IMR-90 (cell line): ENCODE results near the gene THRB. TPM values are rescaled to one million over a fixed set of nuclear protein-coding genes. Genes with fewer than 3 reads are reported as not detected.

Experiments
- ATAC-seq: fragments of 200-7000 bp; cut with Tn5 transposase; 2 replicates; pipeline ENCODE4 v1.9.1; 2020; ENCODE audit warnings: low read depth, mild to moderate bottlenecking, moderate library complexity
- BruUV-seq: library from RNA; stranded (reverse); fragments of 400-500 nt; replicated peaks from 2 replicates; lab custom pipeline; 2021; lab: Mats Ljungman, UMichigan
- CTCF ChIA-PET: fragments of 300-600 bp; formaldehyde crosslinking; extraction: SDS; loops from one replicate; lab custom pipeline; 2021; ENCODE audit warnings: antibody characterized with exemption; lab: Yijun Ruan, JAX
- POLR2A ChIA-PET: fragments of 300-600 bp; sonication (Branson Sonifier 250); formaldehyde crosslinking; loops from one replicate; lab custom pipeline; 2022; ENCODE audit warnings: antibody characterized with exemption; ENCODE audit not compliant: unreplicated experiment; lab: Charles Lee
- DNase-seq: peaks from one replicate; pipeline ENCODE4 v3.0.0; 2013
- H2AFZ ChIP-seq: replicated peaks from 2 replicates; pipeline ENCODE3; 2013; ENCODE audit warnings: low read length, mild to moderate bottlenecking; ENCODE audit not compliant: poor library complexity
- H2AK5ac ChIP-seq: 2 replicates; pipeline ENCODE4 v1.6.1; 2013; ENCODE audit warnings: low read depth, low read length, inconsistent platforms
- H2AK9ac ChIP-seq: replicated peaks from 2 replicates; pipeline ENCODE3; 2013; ENCODE audit warnings: mild to moderate bottlenecking, low read depth, low read length, moderate library complexity; ENCODE audit not compliant: poor library complexity
- H2BK120ac ChIP-seq: 2 replicates; pipeline ENCODE4 v1.6.1; 2013; ENCODE audit warnings: low read depth, low read length, inconsistent platforms
- H2BK15ac ChIP-seq: 3 replicates; pipeline ENCODE4 v1.6.1; 2013; ENCODE audit warnings: low read depth, low read length, inconsistent platforms
- H2BK20ac ChIP-seq: 2 replicates; pipeline ENCODE4 v1.6.1; 2013; ENCODE audit warnings: low read depth, mild to moderate bottlenecking, inconsistent platforms, low read length, moderate library complexity
- H2BK5ac ChIP-seq: 2 replicates; pipeline ENCODE4 v1.6.1; 2013; ENCODE audit warnings: mild to moderate bottlenecking, low read depth, low read length, inconsistent platforms; ENCODE audit not compliant: poor library complexity, severe bottlenecking
- H3K14ac ChIP-seq: replicated peaks from 2 replicates; pipeline ENCODE4 v1.6.1; 2013; ENCODE audit warnings: low read depth, low read length, inconsistent platforms
- H3K18ac ChIP-seq: 2 replicates; pipeline ENCODE4 v1.6.1; 2013; ENCODE audit warnings: low read depth, low read length, control low read depth
- H3K23ac ChIP-seq: 2 replicates; pipeline ENCODE4 v1.6.1; 2013; ENCODE audit warnings: low read depth, low read length, inconsistent platforms
- H3K27ac ChIP-seq: 2 replicates; pipeline ENCODE4 v1.5.1; 2013; ENCODE audit warnings: mild to moderate bottlenecking, control low read depth, low read length; ENCODE audit not compliant: insufficient read depth
- H3K27me3 ChIP-seq: 2 replicates; pipeline ENCODE4 v1.6.1; 2013; ENCODE audit warnings: low read length; ENCODE audit not compliant: control insufficient read depth, insufficient read depth
- H3K36me3 ChIP-seq: 2 replicates; pipeline ENCODE4 v1.6.1; 2013; ENCODE audit warnings: low read length, mixed read lengths; ENCODE audit not compliant: control insufficient read depth, insufficient read depth
- H3K4ac ChIP-seq: 2 replicates; pipeline ENCODE4 v1.6.1; 2013; ENCODE audit warnings: low read depth, low read length, inconsistent platforms
- H3K4me1 ChIP-seq: 2 replicates; pipeline ENCODE4 v1.6.1; 2013; ENCODE audit warnings: low read length, mixed read lengths; ENCODE audit not compliant: control insufficient read depth, insufficient read depth
- H3K4me2 ChIP-seq: 2 replicates; pipeline ENCODE4 v1.6.1; 2013; ENCODE audit warnings: low read depth, mild to moderate bottlenecking, control low read depth, low read length, moderate library complexity
- H3K4me3 ChIP-seq: 2 replicates; pipeline ENCODE4 v1.5.1; 2013; ENCODE audit warnings: low read depth, mild to moderate bottlenecking, control low read depth, low read length, moderate library complexity; ENCODE audit not compliant: insufficient read depth
- H3K56ac ChIP-seq: 2 replicates; pipeline ENCODE4 v1.6.1; 2013; ENCODE audit warnings: low read length, inconsistent platforms; ENCODE audit not compliant: insufficient read depth; ENCODE audit errors: extremely low read depth
- H3K79me1 ChIP-seq, 2 experiments: 2 replicates each; pipeline ENCODE4 v1.6.1; 2013; ENCODE audit warnings: low read length in 2 of 2, inconsistent platforms in 1 of 2, low read depth in 1 of 2
- H3K9ac ChIP-seq: 2 replicates; pipeline ENCODE4 v1.6.1; 2013; ENCODE audit warnings: low read depth, low read length, control low read depth
- H3K9me1 ChIP-seq: 2 replicates; pipeline ENCODE4 v1.6.1; 2013; ENCODE audit warnings: low read length, inconsistent platforms; ENCODE audit not compliant: insufficient read depth
- H3K9me3 ChIP-seq: 2 replicates; pipeline ENCODE4 v1.6.1; 2013; ENCODE audit warnings: low read length; ENCODE audit not compliant: control insufficient read depth, insufficient read depth
- H4K20me1 ChIP-seq: 2 replicates; pipeline ENCODE4 v1.6.1; 2013; ENCODE audit warnings: low read length, inconsistent platforms; ENCODE audit not compliant: insufficient read depth
- H4K5ac ChIP-seq: 2 replicates; pipeline ENCODE4 v1.6.1; 2013; ENCODE audit warnings: mild to moderate bottlenecking, low read depth, low read length, control low read depth
- H4K8ac ChIP-seq, 2 experiments: 2 replicates each; pipeline ENCODE4 v1.6.1; 2013; ENCODE audit warnings: low read depth in 2 of 2, low read length in 2 of 2, control low read depth in 1 of 2, inconsistent platforms in 1 of 2
- H4K91ac ChIP-seq: 2 replicates; pipeline ENCODE4 v1.6.1; 2013; ENCODE audit warnings: low read depth, low read length, inconsistent platforms; ENCODE audit not compliant: insufficient read depth
- CTCF ChIP-seq: conservative IDR thresholded peaks from 2 replicates; pipeline ENCODE4 v1.5.1; 2012; ENCODE audit warnings: mild to moderate bottlenecking, low read depth, low read length, improper control_type of control experiment
- RCOR1 ChIP-seq: IDR thresholded peaks from 2 replicates; pipeline ENCODE4 v1.6.1; 2012; ENCODE audit warnings: mild to moderate bottlenecking, low read length, improper control_type of control experiment; ENCODE audit not compliant: insufficient replicate concordance
- SMC3 ChIP-seq: fragments of 150-350 bp; IDR thresholded peaks from 2 replicates; pipeline ENCODE4 v1.6.1; 2016; ENCODE audit warnings: low read depth, mild to moderate bottlenecking, antibody characterized with exemption, low read length, moderate library complexity
- WGBS, 2 experiments: methylation state at CpG; one replicate each; pipeline versions ENCODE4 v1.1.5 to v1.1.7; 2013; ENCODE audit warnings: missing lambda C conversion rate in 2 of 2; ENCODE audit not compliant: insufficient read length in 1 of 2; ENCODE audit errors: extremely low coverage in 2 of 2; 5-methylcytosine and 5-hydroxymethylcytosine counted together
- dilution Hi-C: fragments of 300-500 bp; cut with HindIII; formaldehyde crosslinking; loops from one replicate; pipeline ENCODE4 v1.14.3; 2018; ENCODE audit warnings: low sequenced_read_pairs; ENCODE audit not compliant: unreplicated experiment
- in situ Hi-C: fragments of 300-500 bp; cut with MboI; formaldehyde crosslinking; loops from 3 replicates; pipeline ENCODE4 v1.14.3; 2019; ENCODE audit warnings: low sequenced_read_pairs, inconsistent platforms, mixed read lengths
- intact Hi-C: fragments of 100-400 bp; cut with micrococcal nuclease; formaldehyde crosslinking; loops from 2 replicates; pipeline ENCODE4 v1.10.0; 2022
- polyA plus RNA-seq, 3 experiments: library from polyadenylated mRNA; depleted of rRNA; stranded (reverse); fragments of >200 nt; gene quantifications; 2 replicates each; pipeline ENCODE4 v1.2.3, GENCODE V29; 2012; ENCODE audit warnings: low replicate concordance in 1 of 3
- total RNA-seq: library from RNA; depleted of rRNA; stranded (reverse); fragments of >200 nt; gene quantifications from 2 replicates; pipeline ENCODE4 v1.2.3, GENCODE V29; 2012

Gene THRB
- total and polyA plus RNA-seq, 2 of the 4 experiments (the other 2 are of a cell fraction): under 0.01 TPM; not detected in 1

DNA sequence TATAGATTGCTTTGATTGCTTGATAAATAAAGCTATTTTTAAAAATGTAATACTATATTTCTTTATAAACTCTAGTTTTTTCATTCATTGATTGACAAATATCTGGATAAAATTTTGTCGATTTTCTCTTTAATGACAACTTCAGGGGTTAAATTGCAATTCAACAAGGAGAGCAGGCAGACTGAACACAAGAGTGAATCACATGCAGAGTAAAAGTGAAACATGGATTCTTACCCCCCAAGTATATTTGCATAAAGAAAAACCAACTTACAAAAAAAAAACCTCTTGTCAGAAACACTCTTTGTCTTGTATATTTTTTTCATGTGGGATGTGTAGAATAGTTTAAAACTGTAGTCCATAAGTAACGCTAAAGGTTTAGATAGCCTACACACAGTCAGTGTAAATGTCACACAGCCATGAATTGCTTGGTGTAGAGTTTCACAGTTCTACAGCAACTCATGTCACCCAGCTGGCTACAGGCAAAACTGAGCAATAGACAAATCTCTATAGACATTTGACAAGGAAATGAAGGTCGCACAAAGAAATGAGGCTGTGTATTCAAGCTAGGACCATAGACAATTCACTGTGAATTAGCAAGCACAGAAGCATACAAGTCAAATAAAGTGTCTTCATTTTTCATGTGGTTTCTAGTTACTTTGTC lies 141.6 kb downstream of the THRB start:
- WGBS, 2 experiments: no CpG with 5 or more reads among the region's 3 CpGs
- Histone ChIP-seq H3K23ac (no peak overlapping the region), H3K9me3 (no peaks in the 10 kb centered on the region), H3K36me3 (no peaks in the 10 kb centered on the region), H3K9me1 (no peaks in the 10 kb centered on the region; the same call in 1 of the 2 replicates), H3K9ac (no peak overlapping the region), H2BK5ac (no peak overlapping the region), H3K27me3 (peaks cover 2% of the 10 kb centered on the region; the same call in 1 of the 2 replicates), H3K4me3 (no peak overlapping the region), H2AK9ac (no peak overlapping the region), H2AK5ac (no peak overlapping the region), H3K56ac (no peak overlapping the region), H4K91ac (no peak overlapping the region), H3K27ac (no peak overlapping the region), H3K4me1 (no peaks in the 10 kb centered on the region), H3K18ac (no peak overlapping the region), H3K4ac (no peak overlapping the region), H2BK15ac (no peak overlapping the region), H2BK120ac (no peak overlapping the region), H3K79me1 (no peaks in the 10 kb centered on the region), H4K5ac (no peak overlapping the region), H2BK20ac (no peak overlapping the region), H2AFZ (no peak overlapping the region), H4K8ac (no peak overlapping the region), H3K4me2 (no peak overlapping the region), H4K20me1 (no peaks in the 10 kb centered on the region), H3K14ac (no peak overlapping the region)
- intact Hi-C loops: no loop called here
- dilution Hi-C loops: no loop called here
- POLR2A ChIA-PET: no interaction called here
- ATAC-seq (no peak), DNase-seq (no peak)
- no TSS peak for BruUV-seq
- CTCF ChIA-PET: interaction anchor here (1.2 kb wide), 1 partner anchor 9 kb away, joined by 4 read pairs; no protein-coding TSS in a partner anchor
- no peak for TF ChIP-seq CTCF
- no peak for TF ChIP-seq SMC3
- TF ChIP-seq RCOR1: no peak
- in situ Hi-C loops: no loop called here
